HepG2 (cell line): ENCODE results near the gene IQCM. TPM values are rescaled to one million over a fixed set of nuclear protein-coding genes. Genes with fewer than 3 reads are reported as not detected.

ENCODE experiments used
- ATAC-seq: fragments of 200-7000 bp; cut with Tn5 transposase; 3 replicates; pipeline ENCODE4 v1.9.1; 2020; ENCODE audit warnings: mild to moderate bottlenecking, moderate library complexity
- BruUV-seq: library from RNA; stranded (reverse); fragments of 400-500 nt; replicated peaks from 2 replicates; lab custom pipeline; 2021; lab: Mats Ljungman, UMichigan
- CTCF ChIA-PET: fragments of 300-600 bp; formaldehyde crosslinking; extraction: SDS; loops from one replicate; lab custom pipeline; 2021; ENCODE audit warnings: low total read pairs, inconsistent platforms, low intra/inter-chr PET ratio; lab: Yijun Ruan, JAX
- POLR2A ChIA-PET: fragments of 350-600 bp; sonication (Branson Sonifier 250); formaldehyde crosslinking; loops from one replicate; lab custom pipeline; 2020; ENCODE audit warnings: antibody characterized with exemption, inconsistent platforms; lab: Yijun Ruan, JAX
- DNase-seq: peaks from one replicate; pipeline ENCODE4 v3.0.0-alpha.2; 2015; ENCODE audit warnings: low spot score
- FAIRE-seq: peaks from 3 replicates; lab custom pipeline; 2011; peaks lifted over from hg19 to GRCh38; lab: Jason Lieb, UNC
- H2AFZ ChIP-seq: one replicate; pipeline ENCODE4 v1.6.1; 2011; ENCODE audit warnings: low read length, inconsistent platforms
- H3K27ac ChIP-seq: fragments of 300-600 bp; 3 replicates; pipeline ENCODE4 v1.8.0; 2011; ENCODE audit warnings: mixed run types, mild to moderate bottlenecking, mixed read lengths, low read length, inconsistent platforms; ENCODE audit not compliant: insufficient read depth; ENCODE audit errors: extremely low read length
- H3K27me3 ChIP-seq, 2 experiments: fragments of 200-600 bp in 1 of 2; 2 replicates in 1 of 2; 3 replicates in 1 of 2; pipeline versions ENCODE4 v1.6.0 to v1.8.0; 2011; ENCODE audit warnings: low read length in 2 of 2, mild to moderate bottlenecking in 2 of 2, moderate library complexity in 2 of 2, inconsistent platforms in 1 of 2; ENCODE audit not compliant: insufficient read depth in 2 of 2, control insufficient read depth in 1 of 2
- H3K36me3 ChIP-seq, 2 experiments: fragments of 200-600 bp in 1 of 2; replicated peaks in 1 of 2; 2 replicates in 1 of 2; 3 replicates in 1 of 2; pipeline versions ENCODE4 v1.5.1 to v1.8.0; 2011; ENCODE audit warnings: low read length in 2 of 2, inconsistent platforms in 1 of 2; ENCODE audit not compliant: insufficient read depth in 2 of 2, control insufficient read depth in 1 of 2
- H3K4me1 ChIP-seq: 2 replicates; pipeline ENCODE4 v1.5.1; 2012; ENCODE audit warnings: low read length, inconsistent platforms; ENCODE audit not compliant: insufficient read depth
- H3K4me2 ChIP-seq: 2 replicates; pipeline ENCODE4 v1.6.0; 2011; ENCODE audit warnings: low read depth, low read length, inconsistent platforms
- H3K4me3 ChIP-seq, 3 experiments: fragments of 200-600 bp in 1 of 3; sonication (generic), shearing (Covaris generic) in 1 of 3; replicated peaks in 1 of 3; 2 replicates each; pipeline ENCODE4 v1.5.1; 2011 to 2016; ENCODE audit warnings: low read length in 3 of 3, inconsistent platforms in 2 of 3, low read depth in 2 of 3, mild to moderate bottlenecking in 2 of 3, control low read depth in 1 of 3, mixed read lengths in 1 of 3; ENCODE audit not compliant: insufficient read depth in 1 of 3
- H3K79me2 ChIP-seq: one replicate; pipeline ENCODE4 v1.6.1; 2011; ENCODE audit warnings: low read length, inconsistent platforms; ENCODE audit not compliant: insufficient read depth
- H3K9ac ChIP-seq: 2 replicates; pipeline ENCODE4 v1.6.0; 2011; ENCODE audit warnings: mild to moderate bottlenecking, low read depth, low read length, inconsistent platforms; ENCODE audit not compliant: insufficient read depth
- H3K9me3 ChIP-seq: 2 replicates; pipeline ENCODE4 v1.5.1; 2012; ENCODE audit warnings: mild to moderate bottlenecking, low read length
- H4K20me1 ChIP-seq: 2 replicates; pipeline ENCODE4 v1.6.0; 2011; ENCODE audit warnings: inconsistent platforms, mild to moderate bottlenecking, low read length, moderate library complexity; ENCODE audit not compliant: insufficient read depth
- ARNT2 ChIP-seq: sonication (generic); formaldehyde crosslinking; IDR thresholded peaks from 2 replicates; pipeline ENCODE4 v1.8.0; 2022; ENCODE audit warnings: mild to moderate bottlenecking, low read depth, missing genetic modification reagents, moderate library complexity
- ATAD3A ChIP-seq: sonication (generic); formaldehyde crosslinking; IDR thresholded peaks from 2 replicates; pipeline ENCODE4 v1.4.0; 2020; ENCODE audit warnings: missing genetic modification reagents
- CENPT ChIP-seq: sonication (generic); formaldehyde crosslinking; IDR thresholded peaks from 2 replicates; pipeline ENCODE4 v1.8.0; 2022; ENCODE audit warnings: low read depth, mild to moderate bottlenecking, moderate library complexity, missing genetic modification reagents
- GABPB1 ChIP-seq: IDR thresholded peaks from 2 replicates; pipeline ENCODE4 v1.6.1; 2016; ENCODE audit warnings: mild to moderate bottlenecking, missing genetic modification reagents, moderate library complexity, missing compliant biosample characterization
- ISL2 ChIP-seq: sonication (generic); formaldehyde crosslinking; IDR thresholded peaks from 2 replicates; pipeline ENCODE4 v1.5.0; 2020; ENCODE audit warnings: missing genetic modification reagents
- MATR3 ChIP-seq: sonication (generic); formaldehyde crosslinking; IDR thresholded peaks from 2 replicates; pipeline ENCODE4 v1.4.0; 2020; ENCODE audit warnings: missing genetic modification reagents
- PAX8 ChIP-seq: sonication (generic); formaldehyde crosslinking; IDR thresholded peaks from 2 replicates; pipeline ENCODE4 v1.8.0; 2022; ENCODE audit warnings: mild to moderate bottlenecking, missing genetic modification reagents, borderline replicate concordance
- RARG ChIP-seq: sonication (generic); formaldehyde crosslinking; IDR thresholded peaks from 2 replicates; pipeline ENCODE4 v1.4.0; 2020; ENCODE audit warnings: low read depth, mild to moderate bottlenecking, missing genetic modification reagents
- STAT5B ChIP-seq: sonication (generic); formaldehyde crosslinking; IDR thresholded peaks from 2 replicates; pipeline ENCODE4 v1.4.0; 2020; ENCODE audit warnings: missing genetic modification reagents
- ZNF383 ChIP-seq: sonication (generic); formaldehyde crosslinking; IDR thresholded peaks from 2 replicates; pipeline ENCODE4 v1.4.0; 2020; ENCODE audit warnings: missing genetic modification reagents, mild to moderate bottlenecking, borderline replicate concordance
- ZSCAN29 ChIP-seq: sonication (generic); formaldehyde crosslinking; conservative IDR thresholded peaks from 2 replicates; pipeline ENCODE4 v1.4.0; 2020; ENCODE audit warnings: mild to moderate bottlenecking, missing genetic modification reagents
- WGBS: methylation state at CpG from one replicate; pipeline ENCODE4 v1.1.6; 2017; ENCODE audit warnings: low lambda C conversion rate; 5-methylcytosine and 5-hydroxymethylcytosine counted together
- in situ Hi-C: cut with HindIII; loops from 2 replicates; pipeline ENCODE4 v1.10.0; 2017; ENCODE audit warnings: low pct_unique_long_range_greater_than_20kb; ENCODE audit not compliant: extremely low pct_ligation_motif_present
- intact Hi-C: fragments of 100-400 bp; cut with micrococcal nuclease; formaldehyde crosslinking; loops from one replicate; pipeline ENCODE4 v1.10.0; 2022; ENCODE audit not compliant: unreplicated experiment
- polyA plus RNA-seq, 8 experiments: library from polyadenylated mRNA; depleted of rRNA in 3 of 8; stranded (reverse) in 7 of 8; unstranded in 1 of 8; fragments of >200 nt; fragmentation: Illumina TruSeq in 4 of 8; extraction: Trizol in 4 of 8; gene quantifications; 2 replicates each; pipeline versions ENCODE4 v1.2.1 to v1.2.3, GENCODE V29; 2011 to 2016; ENCODE audit warnings: low read depth in 4 of 8, missing spikeins in 1 of 8, mixed read lengths in 1 of 8; ENCODE audit not compliant: insufficient read depth in 1 of 8
- total RNA-seq, 5 experiments: library from RNA; depleted of rRNA; stranded (reverse); fragments of >200 nt; fragmentation: Illumina TruSeq; extraction: Trizol; gene quantifications; 2 replicates each; pipeline ENCODE4 v1.2.3, GENCODE V29; 2016; ENCODE audit warnings: low read depth in 1 of 5
- TF ChIP-seq, protein P1 (sequence below): sonication (generic); formaldehyde crosslinking; IDR thresholded peaks from 2 replicates; pipeline ENCODE4 v1.4.0; 2020; ENCODE audit warnings: missing genetic modification reagents
- TF ChIP-seq, protein P2 (sequence below): sonication (generic); formaldehyde crosslinking; IDR thresholded peaks from 2 replicates; pipeline ENCODE4 v1.9.0; 2021; ENCODE audit warnings: missing genetic modification reagents, borderline replicate concordance

IQCM gene
- total and polyA plus RNA-seq, 2 of the 13 experiments (the other 11 are each of a cell fraction or from before 2014, with no cell fraction given) = not detected

DNA sequence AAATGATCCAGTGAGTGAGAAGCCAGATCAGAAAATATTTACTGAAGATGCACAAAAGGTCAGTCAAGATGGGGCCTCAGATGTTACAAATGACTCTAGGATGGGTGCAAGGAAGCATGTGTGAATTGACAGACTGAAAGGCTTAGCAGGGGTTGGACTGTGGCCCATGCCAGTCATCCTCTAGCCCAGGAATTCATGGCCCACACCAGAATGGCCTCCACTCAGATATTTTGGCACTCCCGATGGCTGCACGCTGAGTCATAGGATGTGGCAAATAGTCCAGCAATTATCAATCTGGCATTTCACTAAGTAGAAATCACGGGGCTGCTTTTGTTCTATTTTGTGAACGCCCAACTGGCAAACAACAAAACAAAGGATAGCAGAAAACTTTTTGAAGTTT is 406.5 kb downstream of the IQCM start:
- 4% methylated on average over 4 of the region's 4 CpGs for WGBS
- Histone ChIP-seq H3K9me3 (peaks cover 55% of the 10 kb centered on the region), H3K79me2 (no peaks in the 10 kb centered on the region), H4K20me1 (no peaks in the 10 kb centered on the region), H3K4me3 (no peak overlapping the region), H3K27ac (no peak overlapping the region), H3K36me3 (no peaks in the 10 kb centered on the region), H3K27me3 (no peaks in the 10 kb centered on the region), H2AFZ (no peak overlapping the region), H3K4me2 (no peak overlapping the region), H3K4me1 (no peaks in the 10 kb centered on the region), H3K9ac (no peak overlapping the region)
- in situ Hi-C loops (no loop called here), intact Hi-C loops (no loop called here)
- FAIRE-seq (no peak), DNase-seq (no peak), ATAC-seq (no peak)
- CTCF ChIA-PET = no interaction called here
- POLR2A ChIA-PET = no interaction called here
- TF ChIP-seq STAT5B (CRISPR knock-in tag) (no peak), RARG (no peak), MATR3 (CRISPR knock-in tag) (no peak), ARNT2 (CRISPR knock-in tag) (no peak), GABPB1 (CRISPR knock-in tag) (no peak), ISL2 (CRISPR knock-in tag) (no peak), CENPT (CRISPR knock-in tag) (no peak), PAX8 (no peak), ZSCAN29 (CRISPR knock-in tag) (no peak), ATAD3A (CRISPR knock-in tag) (no peak), ZNF383 (CRISPR knock-in tag) (no peak)
- TF ChIP-seq, protein P1, sequence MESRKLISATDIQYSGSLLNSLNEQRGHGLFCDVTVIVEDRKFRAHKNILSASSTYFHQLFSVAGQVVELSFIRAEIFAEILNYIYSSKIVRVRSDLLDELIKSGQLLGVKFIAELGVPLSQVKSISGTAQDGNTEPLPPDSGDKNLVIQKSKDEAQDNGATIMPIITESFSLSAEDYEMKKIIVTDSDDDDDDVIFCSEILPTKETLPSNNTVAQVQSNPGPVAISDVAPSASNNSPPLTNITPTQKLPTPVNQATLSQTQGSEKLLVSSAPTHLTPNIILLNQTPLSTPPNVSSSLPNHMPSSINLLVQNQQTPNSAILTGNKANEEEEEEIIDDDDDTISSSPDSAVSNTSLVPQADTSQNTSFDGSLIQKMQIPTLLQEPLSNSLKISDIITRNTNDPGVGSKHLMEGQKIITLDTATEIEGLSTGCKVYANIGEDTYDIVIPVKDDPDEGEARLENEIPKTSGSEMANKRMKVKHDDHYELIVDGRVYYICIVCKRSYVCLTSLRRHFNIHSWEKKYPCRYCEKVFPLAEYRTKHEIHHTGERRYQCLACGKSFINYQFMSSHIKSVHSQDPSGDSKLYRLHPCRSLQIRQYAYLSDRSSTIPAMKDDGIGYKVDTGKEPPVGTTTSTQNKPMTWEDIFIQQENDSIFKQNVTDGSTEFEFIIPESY (CRISPR knock-in tag) = no peak
- TF ChIP-seq, protein P2, sequence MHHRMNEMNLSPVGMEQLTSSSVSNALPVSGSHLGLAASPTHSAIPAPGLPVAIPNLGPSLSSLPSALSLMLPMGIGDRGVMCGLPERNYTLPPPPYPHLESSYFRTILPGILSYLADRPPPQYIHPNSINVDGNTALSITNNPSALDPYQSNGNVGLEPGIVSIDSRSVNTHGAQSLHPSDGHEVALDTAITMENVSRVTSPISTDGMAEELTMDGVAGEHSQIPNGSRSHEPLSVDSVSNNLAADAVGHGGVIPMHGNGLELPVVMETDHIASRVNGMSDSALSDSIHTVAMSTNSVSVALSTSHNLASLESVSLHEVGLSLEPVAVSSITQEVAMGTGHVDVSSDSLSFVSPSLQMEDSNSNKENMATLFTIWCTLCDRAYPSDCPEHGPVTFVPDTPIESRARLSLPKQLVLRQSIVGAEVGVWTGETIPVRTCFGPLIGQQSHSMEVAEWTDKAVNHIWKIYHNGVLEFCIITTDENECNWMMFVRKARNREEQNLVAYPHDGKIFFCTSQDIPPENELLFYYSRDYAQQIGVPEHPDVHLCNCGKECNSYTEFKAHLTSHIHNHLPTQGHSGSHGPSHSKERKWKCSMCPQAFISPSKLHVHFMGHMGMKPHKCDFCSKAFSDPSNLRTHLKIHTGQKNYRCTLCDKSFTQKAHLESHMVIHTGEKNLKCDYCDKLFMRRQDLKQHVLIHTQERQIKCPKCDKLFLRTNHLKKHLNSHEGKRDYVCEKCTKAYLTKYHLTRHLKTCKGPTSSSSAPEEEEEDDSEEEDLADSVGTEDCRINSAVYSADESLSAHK (CRISPR knock-in tag) = no peak
- no TSS peak for BruUV-seq
